ACHN (cell line): ENCODE results near the gene CCDC60.

Experiments used
- DNase-seq: peaks from one replicate; pipeline ENCODE4 v3.0.0-alpha.2; 2015
- in situ Hi-C: cut with HindIII; loops from 2 replicates; pipeline ENCODE4 v1.10.0; 2017; ENCODE audit warnings: low sequenced_read_pairs, low pct_ligation_motif_present, low pct_unique_long_range_greater_than_20kb

Gene CCDC60

GRCh38 chr12:119334430-119335170 lies at the start of gene CCDC60:
CCDC60 (plus strand) TSS chr12:119334729; CDS start chr12:119335177, 448 bp downstream.
- in situ Hi-C loops, result no loop called here
- DNase-seq, result no peak

GRCh38 chr12:119288576-119288975 lies 46.0 kb upstream of the CCDC60 start:
- no peak for DNase-seq

DNA sequence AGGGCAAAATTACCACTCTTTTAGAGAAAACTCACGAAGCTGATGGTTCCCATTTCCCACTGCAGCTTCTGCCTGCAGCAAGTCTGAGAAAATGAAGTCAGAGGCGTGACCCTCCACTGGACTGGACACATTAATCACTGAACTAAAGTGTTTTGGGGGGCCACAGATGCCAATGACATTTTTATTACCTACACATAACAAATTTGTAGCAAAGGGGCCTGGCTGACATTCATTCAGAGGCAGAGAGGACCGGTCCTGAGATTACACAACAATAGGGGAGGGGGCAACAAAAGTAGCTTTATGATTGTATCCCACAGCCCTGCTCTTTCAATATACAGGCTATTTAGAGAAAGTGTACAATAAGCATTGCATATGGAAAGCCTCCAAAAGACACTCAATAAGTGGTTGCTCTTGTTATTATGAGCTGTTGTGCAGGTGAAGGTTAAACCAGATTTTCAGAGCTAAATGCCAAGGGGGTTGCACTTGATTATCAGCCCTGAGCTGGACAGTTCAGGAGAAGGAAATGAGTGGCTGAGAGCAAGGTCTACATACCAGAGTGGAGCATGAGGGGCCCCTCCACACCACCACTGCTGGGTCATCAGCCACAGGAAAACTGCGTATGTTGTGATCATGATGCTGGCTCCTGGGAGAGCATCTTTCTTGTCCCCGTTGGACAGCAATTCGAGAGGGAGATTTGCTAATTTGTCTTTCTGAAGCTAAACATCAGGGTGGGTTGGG lies 41.5 kb upstream of the CCDC60 start:
- in situ Hi-C loops, result no loop called here
- DNase-seq, result no peak

More at GRCh38 chr12:119288576-119288975, 46.0 kb upstream of the CCDC60 start:
- in situ Hi-C loops, result no loop called here

DNA sequence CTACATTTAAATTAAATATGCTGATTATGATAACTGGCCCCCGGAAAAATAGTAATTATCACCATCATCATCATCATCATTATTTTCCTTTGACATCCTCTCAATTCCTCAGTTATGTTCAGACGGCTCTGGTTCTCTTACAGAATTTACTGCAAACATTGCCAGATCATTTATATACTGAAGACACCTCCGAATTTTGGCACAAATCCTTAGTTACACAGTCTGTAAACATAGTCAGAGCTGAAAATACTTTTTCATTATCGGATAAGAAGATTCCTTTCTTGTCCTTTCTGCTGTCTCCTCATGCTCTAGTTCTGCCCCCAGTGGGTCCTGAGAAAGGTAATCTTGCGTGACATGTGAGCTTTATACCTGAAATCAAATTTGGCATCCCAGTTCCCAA lies 40.3 kb upstream of the CCDC60 start:
- in situ Hi-C loops, result no loop called here

GRCh38 chr12:119296535-119296934 lies 38.0 kb upstream of the CCDC60 start:
- no peak for DNase-seq

More for the DNA sequence above, 40.3 kb upstream of the CCDC60 start:
- DNase-seq, result no peak

GRCh38 chr12:119299130-119299529 lies 35.4 kb upstream of the CCDC60 start:
- in situ Hi-C loops, result no loop called here
- no peak for DNase-seq

More at GRCh38 chr12:119296535-119296934, 38.0 kb upstream of the CCDC60 start:
- in situ Hi-C loops, result no loop called here

- no peak for DNase-seq
These were observed 33.1 kb upstream of the CCDC60 start for GRCh38 chr12:119301379-119301778.

DNA sequence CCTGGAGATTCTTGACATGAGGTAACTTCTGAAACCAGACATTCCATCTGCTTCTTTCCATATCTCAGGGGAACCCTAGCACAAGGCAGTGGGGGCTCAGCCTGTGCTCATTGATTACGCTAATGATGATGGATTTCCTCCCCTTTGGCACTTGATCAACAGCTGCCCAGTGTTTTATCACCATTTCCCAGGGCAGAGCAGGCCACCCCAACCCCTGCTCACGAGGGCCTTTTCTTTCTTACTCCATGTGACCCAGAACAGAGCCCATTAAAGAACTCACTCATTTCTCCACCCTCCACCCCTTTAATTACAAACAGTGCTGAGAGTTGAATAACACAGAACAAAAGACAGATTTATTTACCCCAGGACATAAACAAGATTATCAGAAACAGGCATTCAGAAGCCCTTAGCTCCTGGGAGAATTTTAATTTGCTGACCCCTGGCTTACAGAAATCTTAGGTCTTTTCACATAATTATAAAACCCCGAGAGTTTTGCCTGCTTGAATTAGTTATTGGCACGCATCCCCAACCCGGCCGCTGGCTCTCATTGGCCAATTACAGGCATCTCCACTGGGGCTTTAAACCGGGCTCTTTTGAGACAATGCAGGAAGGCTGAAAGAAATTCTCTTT lies 32.0 kb upstream of the CCDC60 start:
- DNase-seq, result no peak
- in situ Hi-C loops, result no loop called here

More at GRCh38 chr12:119301379-119301778, 33.1 kb upstream of the CCDC60 start:
- in situ Hi-C loops, result no loop called here

GRCh38 chr12:119306593-119306992 lies 27.9 kb upstream of the CCDC60 start:
- in situ Hi-C loops, result no loop called here
- no peak for DNase-seq

DNA sequence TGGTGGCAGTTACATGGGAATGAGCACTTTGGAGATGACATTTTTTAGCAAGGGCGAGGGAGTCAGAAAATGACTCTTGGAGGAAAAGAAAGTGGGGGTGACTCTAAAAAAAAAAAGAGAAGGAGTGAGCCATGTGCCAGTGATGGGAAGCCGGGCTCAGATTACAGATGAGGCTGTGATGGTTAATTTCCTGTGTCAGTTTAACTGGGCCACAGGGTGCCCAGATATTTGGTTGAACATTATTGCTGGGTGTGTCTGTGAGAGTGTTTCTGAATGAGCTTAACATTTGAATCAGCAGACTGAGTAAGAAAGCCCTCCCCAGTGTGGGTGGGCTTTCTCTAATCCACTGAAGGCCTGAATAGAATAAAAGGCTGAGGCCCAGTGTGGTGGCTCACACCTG lies 26.8 kb upstream of the CCDC60 start:
- in situ Hi-C loops, result no loop called here
- DNase-seq, result no peak

DNA sequence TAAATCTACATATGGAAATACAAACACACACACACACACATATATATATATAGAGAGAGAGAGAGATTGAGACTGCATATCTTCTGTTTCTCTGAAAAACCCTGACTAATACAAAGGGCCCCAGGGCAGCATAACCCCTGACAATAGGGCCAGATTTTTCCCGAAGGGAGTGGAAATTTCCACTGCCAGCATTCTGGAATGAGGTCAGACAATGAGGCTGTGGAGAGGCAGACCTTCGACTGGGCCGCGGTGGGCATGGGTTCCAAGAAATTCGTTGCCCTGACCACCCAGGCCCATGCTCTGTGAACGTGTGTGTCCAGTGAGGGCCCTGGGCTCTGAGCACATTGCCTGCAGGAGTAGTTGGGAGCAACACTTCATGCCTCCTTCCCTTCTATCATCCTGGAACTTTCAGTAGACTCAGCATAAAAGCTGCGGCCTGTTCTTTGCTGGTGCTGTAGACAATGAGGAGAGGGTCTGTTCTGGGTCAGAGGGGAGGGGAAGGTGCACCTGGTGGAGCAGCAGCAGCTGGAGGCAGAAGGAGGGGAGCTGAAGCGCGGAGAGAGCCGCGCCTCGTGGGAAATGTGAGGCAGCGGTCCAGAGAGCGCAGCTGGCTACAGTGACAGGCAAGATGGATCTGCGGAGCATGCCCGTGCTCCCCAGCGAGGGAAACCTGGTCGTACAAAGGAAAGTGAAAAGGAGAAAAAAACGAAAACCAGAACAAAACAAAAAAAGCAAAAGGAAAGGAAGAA lies 25.6 kb upstream of the CCDC60 start:
- DNase-seq, result no peak
- in situ Hi-C loops, result no loop called here

- no peak for DNase-seq
- in situ Hi-C loops, result no loop called here
These were observed 22.7 kb upstream of the CCDC60 start for GRCh38 chr12:119311878-119312277.

GRCh38 chr12:119312904-119313303 lies 21.6 kb upstream of the CCDC60 start:
- no peak for DNase-seq
- in situ Hi-C loops, result no loop called here

- in situ Hi-C loops, result no loop called here
- no peak for DNase-seq
These were observed 20.2 kb upstream of the CCDC60 start for GRCh38 chr12:119314290-119314689.

GRCh38 chr12:119319638-119320037 lies 14.9 kb upstream of the CCDC60 start:
- in situ Hi-C loops, result no loop called here
- no peak for DNase-seq

- in situ Hi-C loops, result no loop called here
These were observed 13.9 kb upstream of the CCDC60 start for GRCh38 chr12:119320678-119321077.

GRCh38 chr12:119322301-119322723 lies 12.2 kb upstream of the CCDC60 start:
- no peak for DNase-seq
- in situ Hi-C loops, result no loop called here

More at GRCh38 chr12:119320678-119321077, 13.9 kb upstream of the CCDC60 start:
- no peak for DNase-seq

DNA sequence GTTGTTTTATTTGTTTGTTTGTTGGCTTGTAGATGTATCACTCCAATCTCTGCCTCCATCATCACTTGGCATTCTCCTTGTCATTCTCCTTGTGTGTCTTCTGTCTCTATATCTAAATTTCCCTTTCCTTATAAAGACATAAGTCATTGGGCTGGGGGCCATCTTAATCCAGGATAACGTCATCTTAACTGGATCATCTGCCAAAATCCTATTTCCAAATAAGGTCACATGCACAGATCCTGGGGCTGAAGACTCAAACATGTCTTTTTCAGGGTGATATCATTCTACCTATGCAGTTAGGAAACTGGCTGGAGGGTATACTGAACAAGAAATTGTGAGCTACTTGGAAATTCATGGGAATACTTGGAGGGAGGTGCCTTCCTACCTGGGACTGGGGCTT lies 8.7 kb upstream of the CCDC60 start:
- in situ Hi-C loops, result no loop called here
- DNase-seq, result no peak

- DNase-seq, result no peak
- in situ Hi-C loops, result no loop called here
These were observed 8.2 kb upstream of the CCDC60 start for GRCh38 chr12:119326341-119326740.
